ENCODE measurements around the gene DUSP3.
A peak's percentile ranks its signal among the peaks of the same experiment; 100 is the strongest.

Gene DUSP3

DNA sequence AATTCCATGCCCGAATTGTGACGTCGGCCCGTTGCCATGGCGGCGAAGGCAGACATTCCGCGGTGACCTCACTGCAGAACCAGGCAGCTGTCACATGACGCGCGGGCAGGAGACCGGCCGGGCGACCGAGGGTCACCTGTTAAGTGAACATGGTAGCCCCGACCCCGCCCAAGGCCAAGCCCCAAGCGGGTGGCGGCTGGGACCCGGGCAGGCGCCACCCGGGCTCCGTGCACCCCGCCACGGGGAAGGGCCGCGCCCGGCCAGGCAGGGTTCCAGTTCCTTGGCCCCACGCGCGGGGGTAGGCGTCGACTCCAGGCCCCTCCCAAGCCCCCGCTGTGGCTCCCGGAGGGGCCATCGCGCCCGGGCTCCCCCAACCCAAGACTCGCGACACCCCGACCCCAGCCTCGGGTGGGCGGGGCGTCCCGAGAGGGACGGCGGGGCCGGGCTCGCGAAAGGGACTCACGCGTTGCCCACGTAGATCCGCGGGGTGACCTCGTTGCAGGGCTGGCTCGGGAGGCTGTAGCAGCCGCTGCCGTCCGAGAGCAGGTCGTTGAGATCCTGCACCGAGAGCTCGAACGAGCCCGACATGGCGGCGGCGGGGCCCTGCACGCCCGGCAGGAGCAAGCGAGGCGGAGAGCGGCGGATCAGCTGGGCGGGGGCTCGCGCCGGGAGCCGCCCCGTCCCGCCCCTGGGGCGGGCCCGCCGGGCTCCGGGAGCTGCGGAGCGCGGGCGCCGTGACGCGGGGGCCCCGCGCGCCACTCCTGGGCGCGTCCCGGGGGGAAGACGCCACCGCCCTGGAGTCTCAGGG, at the start of gene DUSP3:
DUSP3 (minus strand) TSS at position 641 of the 808 bp plus-strand sequence; CDS start at position 588, 53 bp downstream.
- DNase-seq = peak; percentile 61 to 80

DNA sequence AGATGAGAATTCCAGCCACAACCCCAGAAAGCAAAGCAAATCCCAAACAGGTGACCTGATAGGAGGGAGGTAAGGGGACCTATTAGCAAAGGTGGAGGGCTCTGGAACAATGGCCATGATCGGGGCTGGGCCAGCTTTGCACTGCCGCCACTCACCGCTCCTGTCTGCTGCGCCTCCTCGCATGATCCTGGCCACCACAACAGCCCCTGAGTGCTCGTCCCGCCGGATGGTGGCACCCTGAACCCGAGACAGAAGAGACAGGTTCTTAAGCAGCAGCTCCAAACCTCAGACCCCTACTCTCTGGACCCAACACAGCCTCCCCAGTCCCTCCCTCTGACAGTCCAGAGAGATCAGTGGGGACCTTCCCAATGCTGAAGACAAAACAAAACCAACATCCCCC, 48.8 kb upstream of the DUSP3 start:
- no peak for DNase-seq

DNA sequence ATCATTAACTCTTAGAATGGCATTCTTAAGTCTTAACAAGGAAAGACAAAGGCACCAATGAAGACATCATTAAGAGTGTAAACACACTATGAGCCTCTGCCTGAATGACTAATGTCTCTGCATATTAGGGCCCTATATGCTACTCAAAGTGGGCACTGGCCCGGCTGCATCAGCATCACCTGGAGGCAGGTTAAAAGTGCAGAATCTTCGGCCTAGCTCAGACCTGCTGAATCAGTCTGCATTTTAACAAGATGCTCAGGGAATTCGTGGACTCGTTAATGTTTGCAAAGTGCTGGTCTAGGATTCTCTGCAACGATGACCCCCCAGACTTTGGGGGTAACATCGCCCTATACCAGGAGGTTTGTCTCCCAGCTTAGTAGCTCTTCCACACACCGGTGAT, 47.4 kb upstream of the DUSP3 start:
- DNase-seq = no peak

DNA sequence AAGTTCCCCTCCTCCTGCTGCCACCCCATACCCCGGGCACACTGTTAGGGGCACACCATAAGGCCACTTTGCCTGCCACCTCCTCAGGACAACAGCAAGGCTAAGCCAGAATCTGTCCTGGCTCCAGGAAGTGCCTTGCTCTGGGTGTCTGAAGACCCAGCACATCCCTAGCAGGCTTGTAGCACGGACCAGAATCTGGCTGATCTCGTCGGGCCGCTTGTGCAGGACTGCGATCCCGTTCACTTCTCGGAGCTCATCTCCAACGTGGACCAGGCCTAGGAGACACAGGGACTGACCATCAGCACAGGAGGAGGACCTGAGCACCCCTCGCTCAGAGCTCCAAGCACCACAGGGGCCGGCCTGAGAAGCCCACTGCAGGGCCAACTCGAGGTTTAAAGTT, 46.8 kb upstream of the DUSP3 start:
- no peak for DNase-seq

DNA sequence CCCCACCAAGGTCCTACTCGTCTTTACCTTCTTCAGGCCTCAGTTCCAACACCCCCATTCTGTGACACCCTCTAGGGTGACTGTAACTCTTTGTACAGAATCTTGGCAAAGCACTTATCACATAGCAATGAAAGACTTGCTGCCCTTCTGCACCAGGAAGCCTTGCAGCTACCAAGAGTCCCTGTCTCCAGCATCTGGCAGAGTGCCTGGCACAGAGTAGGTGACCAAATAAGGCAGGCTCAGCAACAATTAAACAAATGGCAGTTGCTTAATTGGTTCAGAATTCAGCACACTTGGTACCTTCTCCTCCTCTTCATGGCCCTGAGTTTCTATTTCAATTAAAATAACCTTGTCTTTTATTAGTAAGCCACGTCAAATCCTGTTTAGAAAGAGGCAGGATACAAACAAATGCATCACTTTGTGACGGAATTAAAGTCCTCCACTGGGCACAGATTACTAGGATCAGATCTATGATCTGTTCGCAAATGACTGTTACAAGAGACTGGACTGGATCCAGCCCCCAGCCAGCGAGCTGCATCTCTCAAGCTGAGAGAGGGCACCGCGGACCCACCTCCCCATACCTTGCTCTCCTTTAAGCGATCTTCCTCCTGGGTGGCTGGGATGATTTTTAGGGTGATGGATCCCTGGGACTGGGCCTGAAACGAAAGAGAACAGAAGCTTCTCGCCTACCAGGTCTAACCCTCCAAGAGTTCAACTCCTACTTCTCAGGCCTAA, 44.7 kb upstream of the DUSP3 start:
- no peak for DNase-seq

DNA sequence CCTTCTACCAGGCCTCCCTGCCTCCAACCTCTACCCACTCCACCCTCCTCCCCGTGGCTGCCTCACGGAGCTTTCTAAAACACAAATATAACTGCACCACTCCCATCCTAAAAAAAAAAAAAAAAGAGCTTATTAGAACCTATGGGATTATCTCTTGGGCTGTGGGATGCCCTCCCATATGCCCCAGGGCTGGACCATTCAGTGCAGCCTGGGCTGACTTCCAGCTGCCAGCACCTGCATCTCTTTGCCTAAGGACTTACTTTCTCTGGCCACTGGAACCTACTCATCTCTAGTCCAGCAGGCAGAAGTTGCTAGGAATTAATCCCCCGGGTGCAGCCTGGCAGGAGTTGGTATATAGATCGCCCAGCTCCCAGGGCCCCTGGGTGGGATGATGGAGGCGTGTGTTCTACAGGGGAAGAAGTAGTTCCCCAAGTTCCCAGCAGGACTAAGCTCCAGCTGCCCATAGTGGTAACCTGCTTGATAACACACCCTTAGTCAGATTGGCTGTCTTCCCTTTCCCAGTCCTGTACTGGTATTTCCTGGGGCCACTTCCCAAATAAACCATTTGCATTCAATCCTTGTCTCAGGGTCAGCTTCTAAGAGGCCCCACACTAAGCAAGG, 43.9 kb upstream of the DUSP3 start:
- no peak for DNase-seq

DNA sequence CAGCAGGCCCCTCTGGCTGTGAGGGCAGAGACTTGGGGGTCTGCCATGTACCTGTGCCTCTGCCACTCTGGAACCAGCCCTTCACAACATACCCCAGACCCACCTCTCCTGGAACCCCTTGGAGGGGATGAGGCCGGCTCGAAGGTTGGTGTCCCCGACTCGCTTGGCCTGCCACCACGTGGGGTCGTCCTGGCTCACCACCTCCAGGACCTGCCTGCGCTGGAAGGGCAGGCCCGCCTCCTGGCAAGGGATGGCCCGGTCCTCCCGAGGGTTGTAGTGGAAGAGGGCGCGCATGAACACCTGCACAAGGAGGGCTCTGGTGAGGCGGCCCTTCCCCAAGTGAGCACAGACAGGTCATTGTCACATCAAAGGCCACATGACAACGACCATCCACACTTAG, 42.0 kb upstream of the DUSP3 start:
- DNase-seq = no peak

DNA sequence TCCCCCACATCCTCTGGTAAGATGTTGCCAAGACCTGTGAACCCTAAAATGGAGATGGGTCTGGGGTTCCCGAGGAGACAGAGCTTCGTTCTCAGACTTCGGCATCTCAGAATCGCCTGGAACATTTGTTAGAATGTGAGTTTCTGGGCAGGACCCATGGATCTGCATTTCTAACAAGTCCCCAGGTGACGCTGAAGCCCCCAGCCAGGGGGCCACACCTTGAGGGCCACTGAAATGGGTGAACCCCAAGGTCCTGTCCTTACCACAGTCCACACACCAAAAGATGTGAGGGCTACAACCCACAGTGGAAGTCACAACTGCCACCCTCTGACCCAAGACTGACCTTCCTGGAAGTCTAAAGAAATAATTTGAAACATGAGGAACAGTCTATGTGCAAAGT, 40.2 kb upstream of the DUSP3 start:
- DNase-seq = no peak

DNA sequence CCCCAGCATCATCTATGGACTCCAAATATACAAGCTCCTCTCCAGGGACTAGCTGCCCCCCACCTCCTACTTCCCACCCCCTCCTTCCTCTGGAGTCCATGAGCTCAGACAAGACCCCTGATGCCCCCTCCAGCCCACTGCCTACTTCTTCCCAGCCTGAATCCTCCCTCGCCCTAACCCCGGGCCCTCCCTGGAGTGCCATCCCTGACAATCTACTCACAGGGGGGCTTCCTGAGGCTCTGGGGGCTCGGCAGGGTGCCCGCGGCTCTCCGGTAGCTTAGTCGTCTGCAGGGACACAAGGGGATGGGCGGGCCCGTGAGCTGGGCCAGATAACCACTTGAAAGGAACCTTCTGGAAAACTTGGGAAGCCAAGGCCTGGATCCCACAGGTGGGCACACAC, 39.0 kb upstream of the DUSP3 start:
- DNase-seq = no peak

DNA sequence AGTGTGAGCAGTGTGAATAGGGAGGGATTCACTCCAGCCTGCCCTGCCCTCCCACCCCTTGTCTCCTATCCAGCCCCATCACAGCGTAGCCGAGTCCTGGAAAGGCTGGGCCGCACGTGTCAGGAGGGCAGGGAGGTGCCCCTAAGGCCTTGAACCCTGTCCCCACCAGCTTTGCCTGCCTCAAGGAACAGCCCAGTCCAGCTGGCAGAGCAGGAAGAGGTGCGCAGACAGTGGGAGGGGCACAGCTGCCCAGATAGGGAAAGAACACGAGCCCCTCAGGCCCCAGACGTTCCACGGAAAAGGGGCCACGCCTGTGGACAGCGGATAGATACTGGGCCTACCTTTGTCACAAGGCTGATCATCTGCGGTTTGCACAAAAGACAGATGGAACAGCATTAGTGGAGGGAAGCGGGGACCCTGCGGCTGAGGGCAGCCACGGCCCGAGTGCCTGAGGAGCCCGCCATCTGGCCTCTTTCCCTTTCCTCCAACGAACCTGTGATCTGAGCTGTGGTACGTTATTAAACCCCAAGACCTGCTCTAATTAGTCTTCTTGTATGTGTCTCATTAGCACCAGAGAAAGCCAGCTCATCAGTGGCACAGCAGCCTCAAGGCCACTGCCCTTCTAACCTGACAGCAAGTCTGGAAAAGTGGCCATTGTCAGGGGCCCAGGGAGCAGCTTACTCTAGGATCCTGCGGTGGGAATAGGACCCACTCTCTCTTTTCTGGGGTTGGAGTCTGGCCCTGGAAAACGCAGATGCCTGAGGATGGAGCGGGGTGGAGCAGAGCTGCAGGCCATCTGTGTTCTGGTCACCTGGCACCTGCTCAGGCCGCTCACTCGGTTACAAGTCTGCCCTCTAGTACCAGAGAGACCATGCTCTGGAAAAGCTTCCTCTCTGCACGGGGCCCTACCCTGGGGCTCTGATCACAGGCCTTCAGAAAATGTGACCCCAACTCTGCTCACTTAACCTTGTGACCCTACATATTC, 37.9 kb upstream of the DUSP3 start:
- no peak for DNase-seq

DNA sequence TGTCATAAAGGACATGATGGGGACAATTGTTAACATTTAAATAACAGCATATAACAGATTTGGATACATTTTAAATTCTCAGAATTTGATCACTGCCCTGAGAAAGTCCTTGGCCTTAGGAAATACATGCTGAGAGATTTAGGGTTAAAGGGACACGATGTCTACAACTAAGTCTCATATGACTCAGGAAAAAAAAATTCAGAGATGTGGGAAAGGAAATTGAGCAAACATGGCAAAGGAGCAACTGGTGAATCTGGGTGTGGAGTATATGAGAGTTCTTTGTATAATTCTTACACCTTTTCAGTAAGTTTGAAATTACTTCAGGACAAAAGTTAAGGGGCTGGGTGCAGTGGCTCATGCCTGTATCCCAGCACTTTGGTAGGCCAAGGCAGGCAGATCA, 35.9 kb upstream of the DUSP3 start:
- no peak for DNase-seq

DNA sequence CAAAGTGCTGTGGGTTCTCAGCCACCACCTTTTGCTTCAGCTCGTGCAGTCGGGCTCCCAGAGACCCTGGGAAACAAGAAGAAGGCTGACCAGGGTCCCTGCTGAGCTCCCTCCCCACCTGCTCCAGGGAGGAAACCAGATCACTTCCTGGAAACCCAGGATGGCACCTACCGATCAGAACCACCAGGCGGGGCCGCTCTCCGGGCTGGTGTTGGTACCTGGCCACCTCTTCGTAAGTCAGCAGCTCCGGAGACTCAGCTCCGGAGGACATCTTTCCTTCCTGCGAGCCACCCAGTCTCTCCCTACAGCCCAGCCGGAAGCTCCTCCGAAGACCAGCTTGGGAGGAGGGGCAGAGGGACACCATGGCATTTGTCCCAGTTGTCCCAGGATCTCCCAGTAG, 35.2 kb upstream of the DUSP3 start:
- no peak for DNase-seq

DNA sequence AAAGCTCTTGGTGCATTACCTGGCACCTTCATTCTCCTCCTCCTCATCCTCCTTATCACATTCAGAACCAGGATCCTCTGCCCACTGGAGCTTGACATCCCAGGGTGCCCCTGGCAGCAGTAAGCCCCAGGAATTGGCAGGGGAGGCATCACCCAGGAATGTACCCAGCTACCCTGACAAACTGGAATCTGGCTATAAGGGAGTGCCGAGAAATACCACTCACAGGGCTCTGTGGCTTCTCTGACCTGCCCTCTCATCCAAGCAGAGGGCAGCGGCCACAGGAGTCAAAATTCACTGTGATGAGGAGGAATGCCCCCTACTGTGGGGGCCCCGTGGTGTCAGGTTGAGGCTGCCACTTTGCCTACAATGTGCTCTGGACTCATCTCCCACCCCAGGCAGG, 34.6 kb upstream of the DUSP3 start:
- DNase-seq = no peak

DNA sequence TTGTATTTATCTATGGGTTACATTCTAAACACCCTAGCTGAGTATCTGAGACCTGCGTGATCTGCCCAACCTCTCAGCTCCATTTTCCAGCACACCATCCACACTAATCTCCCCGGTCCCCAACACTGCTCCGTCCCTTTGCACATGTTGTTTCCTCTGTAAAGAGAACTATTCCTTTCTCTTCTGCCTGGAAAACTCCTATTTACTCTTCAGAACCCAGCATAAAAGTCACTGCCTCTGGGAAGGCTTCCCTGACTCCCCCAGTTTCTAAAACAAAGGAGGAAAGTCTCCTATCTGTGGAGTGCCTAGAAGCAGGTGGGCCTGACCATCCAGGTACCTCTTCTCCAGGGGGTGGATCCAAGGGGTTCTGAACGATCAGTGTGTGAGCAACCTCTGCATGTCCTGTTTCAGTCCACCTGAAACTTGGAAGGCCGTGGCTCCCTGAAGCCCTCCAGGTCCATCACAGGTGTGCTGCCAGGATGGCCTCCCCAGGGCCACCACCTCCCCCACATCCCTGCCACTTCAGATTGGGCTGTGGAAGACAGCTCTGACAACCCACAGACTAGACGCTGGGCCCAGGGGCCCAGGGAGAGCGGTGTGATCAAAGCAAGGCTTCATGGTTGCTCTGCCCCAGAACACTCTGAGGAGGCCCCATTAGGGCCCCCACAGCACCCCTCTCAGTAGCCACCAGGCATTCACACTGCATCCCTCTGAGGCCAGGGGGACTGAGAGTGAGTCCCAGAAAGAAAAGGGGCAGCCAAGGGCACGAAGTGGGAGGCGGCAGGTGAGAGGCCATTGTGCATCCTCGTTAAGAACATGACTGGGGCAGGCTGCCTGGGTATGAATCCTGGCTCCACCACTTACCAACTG, 33.9 kb upstream of the DUSP3 start:
- DNase-seq = no peak

DNA sequence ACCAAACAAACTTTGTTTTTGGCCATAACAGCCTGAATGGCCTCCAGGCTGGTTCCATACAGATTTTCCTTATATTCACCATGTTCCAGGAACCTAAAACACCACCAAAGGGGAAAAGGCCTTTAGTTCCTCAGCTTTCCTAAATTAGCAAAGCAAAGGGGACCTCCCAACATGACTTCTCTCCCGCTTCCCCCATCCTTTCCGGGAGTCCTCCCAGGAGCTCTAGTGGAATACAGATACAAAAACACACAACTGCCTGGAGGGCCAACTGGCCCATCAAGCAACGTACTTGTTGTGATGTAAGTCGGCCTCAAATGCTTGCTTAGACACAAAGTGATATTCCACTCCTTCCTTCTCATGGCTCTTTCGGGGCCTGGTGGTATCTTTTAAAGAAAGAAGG, 32.0 kb upstream of the DUSP3 start:
- DNase-seq = no peak

DNA sequence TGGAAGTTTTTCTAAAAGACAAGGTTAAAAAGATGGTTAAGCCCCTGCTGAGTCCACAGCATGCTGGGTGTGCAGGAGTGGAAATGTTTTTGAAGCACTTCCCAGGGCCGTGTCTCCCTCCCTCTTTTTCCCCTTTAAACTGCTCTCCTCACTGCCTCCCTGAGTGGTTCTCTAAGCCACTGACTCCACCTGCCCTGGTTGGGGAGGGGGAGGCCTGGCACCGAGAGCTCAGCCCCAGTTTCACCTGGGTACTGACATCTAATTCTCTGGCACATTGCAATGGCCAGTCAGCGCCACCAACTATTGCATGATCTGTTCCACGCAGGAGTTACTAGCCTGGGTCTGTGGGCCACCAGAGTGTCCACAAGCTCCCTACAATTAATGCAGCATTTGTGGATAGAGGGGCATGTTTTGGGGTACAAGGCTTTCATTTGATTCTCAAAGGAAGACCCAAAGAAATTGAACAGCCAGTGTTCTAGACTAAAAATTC, 31.5 kb upstream of the DUSP3 start:
- no peak for DNase-seq

DNA sequence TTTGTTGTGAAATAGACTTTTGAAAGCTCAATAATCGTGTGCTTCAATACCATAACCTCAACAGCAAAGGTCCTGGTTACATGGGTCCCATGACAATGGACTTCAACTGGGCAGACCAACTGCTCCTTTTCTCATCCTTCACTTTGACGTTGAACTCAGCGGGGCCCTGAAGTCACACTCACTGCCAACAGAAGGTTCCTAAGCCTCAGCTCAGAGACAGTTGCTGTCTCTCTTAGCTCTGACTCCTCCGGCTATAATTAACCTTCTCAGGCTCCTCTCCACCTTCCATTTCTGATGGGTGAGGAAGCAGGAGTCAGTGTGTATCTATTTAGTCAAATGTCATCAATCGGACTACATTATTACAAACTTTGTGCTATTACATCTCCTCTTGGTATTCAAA, 30.3 kb upstream of the DUSP3 start:
- no peak for DNase-seq

DNA sequence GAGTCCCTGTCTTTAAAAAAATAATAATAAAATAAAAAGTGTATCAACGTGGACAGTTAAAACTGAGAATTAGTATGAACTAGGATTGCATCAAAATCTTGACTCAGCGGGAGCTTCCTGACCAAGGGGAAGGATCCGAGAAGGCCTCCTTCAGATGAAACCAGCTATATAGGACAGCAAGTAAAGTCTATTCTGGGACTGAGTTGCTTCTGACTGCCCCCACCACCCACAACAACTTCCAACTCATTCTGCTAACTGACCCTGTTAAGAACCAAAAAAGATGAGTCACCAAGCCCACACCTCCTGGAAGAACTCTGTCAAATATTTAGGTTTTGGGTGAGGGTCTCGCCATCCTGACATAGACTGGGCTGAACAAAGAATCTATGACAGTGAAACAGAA, 29.3 kb upstream of the DUSP3 start:
- DNase-seq = no peak

DNA sequence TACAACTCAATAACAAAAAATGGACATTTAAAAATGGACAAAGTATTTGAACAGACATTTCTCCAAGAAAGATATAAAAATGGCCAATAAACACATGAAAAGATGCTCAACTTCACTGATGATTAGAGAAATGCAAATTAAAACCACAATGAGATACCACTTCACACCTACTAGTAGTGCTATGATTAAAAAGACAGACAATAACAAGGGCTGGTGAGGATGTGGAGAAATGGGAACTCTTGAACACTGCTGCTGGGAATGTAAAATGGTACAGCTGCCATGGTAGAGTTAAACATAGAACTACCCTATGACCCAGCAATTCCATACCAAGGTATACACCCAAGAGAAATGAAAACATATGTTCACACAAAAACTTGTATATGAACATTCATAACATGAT, 26.3 kb upstream of the DUSP3 start:
- no peak for DNase-seq

DNA sequence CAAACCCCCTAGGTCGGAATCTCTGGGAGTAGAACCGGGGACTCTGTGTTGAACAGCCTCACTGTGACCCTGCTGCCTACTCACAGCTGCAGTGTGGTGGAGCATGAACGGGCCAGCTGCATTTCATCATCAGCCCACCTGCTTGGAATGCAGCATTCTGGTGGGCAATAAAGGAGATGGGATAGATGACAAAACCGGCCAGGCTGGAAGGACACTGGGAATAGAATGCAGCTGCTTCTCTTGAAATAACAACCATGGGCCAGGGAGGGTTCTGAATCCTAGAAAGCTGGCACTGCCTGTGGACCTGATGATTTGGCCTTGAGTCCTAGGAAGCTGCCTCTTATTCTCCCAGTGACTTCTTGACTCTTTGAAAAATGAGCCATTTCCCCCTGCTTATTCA, 25.0 kb upstream of the DUSP3 start:
- DNase-seq = no peak

DNA sequence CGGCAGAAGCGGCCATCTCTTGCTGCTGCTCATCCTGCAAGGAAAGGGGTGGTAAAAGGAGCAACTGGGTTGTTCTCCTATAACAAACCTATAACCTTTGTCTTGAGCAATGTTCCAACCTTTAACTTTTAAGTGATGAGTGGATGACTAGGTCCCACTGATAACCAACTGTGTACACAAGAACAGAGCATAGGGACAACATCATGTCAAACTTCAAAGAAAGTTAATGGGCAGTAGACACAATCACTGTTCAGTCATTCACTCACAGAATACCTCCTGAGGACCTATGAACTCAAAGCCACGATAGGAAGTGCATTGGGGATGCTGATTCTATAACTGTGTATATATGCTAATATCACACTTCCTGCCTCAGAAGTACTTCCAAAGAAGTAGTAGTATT, 23.1 kb upstream of the DUSP3 start:
- DNase-seq = no peak

DNA sequence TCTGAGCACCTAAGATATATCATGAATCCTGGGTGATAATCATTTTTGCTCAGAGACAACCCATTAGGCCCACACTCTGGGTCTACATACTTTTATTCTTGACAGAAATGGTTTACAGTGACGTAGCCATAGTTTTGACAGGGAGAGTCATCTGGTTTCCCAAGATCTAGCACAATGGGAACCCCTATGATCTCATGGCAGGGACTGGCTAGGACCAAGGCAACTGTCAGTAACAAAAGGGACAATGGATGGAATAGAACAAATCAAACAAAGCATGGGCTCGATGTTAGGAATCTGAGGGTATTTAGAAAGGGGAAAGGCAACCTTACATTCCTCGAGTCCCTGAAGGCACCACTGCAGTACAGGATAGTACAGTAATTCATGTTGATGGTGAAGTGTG, 22.0 kb upstream of the DUSP3 start:
- DNase-seq = no peak

Measured in NCI-H1930 (cell line).